Uterus (tissue), 4 donors: ENCODE measurements around the gene KRTAP12-2. TPM values are rescaled to one million over a fixed set of nuclear protein-coding genes. Genes with fewer than 3 reads are reported as not detected.
"Not testable (repeated sequence)": the region's sequence is repeated elsewhere in the genome, so short reads cannot be mapped to it uniquely, and the experiment has no call there.

Source experiments
- DNase-seq, 2 donors: peaks; one replicate each; pipeline ENCODE4 v3.0.0-alpha.2; 2019 to 2020
- H3K27ac ChIP-seq, 2 donors: fragments of 200-600 bp; sonication (generic); 1 replicate in 1 of 2; 2 replicates in 1 of 2; pipeline ENCODE4 v1.5.1; 2016 to 2018
- H3K27me3 ChIP-seq, 2 donors: fragments of 200-600 bp; sonication (generic); one replicate each; pipeline ENCODE4 v1.5.1; 2018 to 2019; ENCODE audit warnings: control low read depth in 1 of 2
- H3K36me3 ChIP-seq, 2 donors: fragments of 200-600 bp; sonication (generic); one replicate each; pipeline ENCODE4 v1.5.1; 2019; ENCODE audit warnings: control low read depth in 1 of 2
- H3K4me1 ChIP-seq, 2 donors: fragments of 200-600 bp; sonication (generic); one replicate each; pipeline ENCODE4 v1.5.1; 2018 to 2019; ENCODE audit warnings: control low read depth in 1 of 2
- H3K4me3 ChIP-seq, 2 donors: fragments of 200-600 bp; sonication (generic); 1 replicate in 1 of 2; 2 replicates in 1 of 2; pipeline ENCODE4 v1.5.1; 2018 to 2019; ENCODE audit warnings: mild to moderate bottlenecking in 1 of 2
- H3K9me3 ChIP-seq, 2 donors: fragments of 200-600 bp; sonication (generic); one replicate each; pipeline ENCODE4 v1.5.1; 2019; ENCODE audit warnings: control low read depth in 1 of 2
- POLR2A ChIP-seq, 2 donors: fragments of 450-650 bp; IDR thresholded peaks; one replicate each; pipeline ENCODE4 v1.6.1; 2016; ENCODE audit warnings: antibody characterized with exemption in 2 of 2, mild to moderate bottlenecking in 1 of 2, moderate library complexity in 1 of 2
- intact Hi-C: fragments of 100-400 bp; cut with DNase I; formaldehyde crosslinking; loops from one replicate; pipeline ENCODE4 v1.15.1; 2023; ENCODE audit warnings: low total_unique reads
- total RNA-seq, 4 donors: library from RNA; depleted of rRNA in 3 of 4; stranded (reverse); fragments of >200 nt in 3 of 4; gene quantifications; one replicate each; pipeline versions ENCODE4 v1.1.0 to v1.2.4, GENCODE V29; 2014 to 2023
- TF ChIP-seq, protein P1 (sequence below), 4 experiments: fragments of 200-600 bp in 2 of 4; fragments of 450-650 bp in 2 of 4; sonication (generic) in 2 of 4; IDR thresholded peaks; one replicate each; pipeline ENCODE4 v1.5.1; 2016 to 2019; ENCODE audit warnings: antibody characterized with exemption in 4 of 4, mild to moderate bottlenecking in 2 of 4, moderate library complexity in 1 of 4
- donor health status: DM: yes; HTN: yes; CAD: no.

Gene KRTAP12-2
- total RNA-seq, 4 donors from 2014 or later: not detected

DNA sequence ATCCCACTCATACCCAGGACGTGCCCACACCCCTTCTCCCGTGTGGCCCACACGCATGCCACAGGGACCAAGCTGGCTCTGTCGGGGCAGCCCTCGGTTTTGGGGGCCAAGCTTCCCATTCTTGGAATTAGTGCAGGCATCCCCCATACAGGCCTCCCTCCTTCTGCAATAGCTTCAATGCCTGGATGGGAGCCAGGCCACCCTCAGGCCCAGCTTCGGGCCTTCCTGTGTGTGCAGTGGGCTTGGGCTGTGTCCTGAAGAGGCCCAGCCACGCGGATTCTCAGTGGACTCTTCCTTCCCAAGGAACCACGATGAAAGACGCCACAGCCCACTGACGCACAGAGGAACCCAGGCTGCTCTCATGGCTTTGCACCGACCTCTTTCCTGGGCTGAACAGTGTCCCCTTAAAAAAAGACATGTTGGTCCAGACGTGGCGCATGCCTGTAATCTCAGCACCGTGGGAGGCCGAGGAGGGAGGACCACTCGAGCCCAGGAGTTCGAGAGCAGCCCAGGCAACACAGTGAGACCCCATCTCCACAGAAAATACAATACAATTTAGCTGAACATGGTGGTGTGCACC, 17.1 kb downstream of the KRTAP12-2 start:
- Histone ChIP-seq H3K36me3 (no peaks in the 10 kb centered on the region), H3K27ac (no peak overlapping the region), H3K9me3 (no peaks in the 10 kb centered on the region), H3K4me1 (no peaks in the 10 kb centered on the region), H3K27me3 (no peaks in the 10 kb centered on the region), H3K4me3 (no peak overlapping the region)
- intact Hi-C loops: no loop called here
- TF ChIP-seq POLR2A (IDR thresholded peaks at IDR 0.05): no peak
- TF ChIP-seq, protein P1, sequence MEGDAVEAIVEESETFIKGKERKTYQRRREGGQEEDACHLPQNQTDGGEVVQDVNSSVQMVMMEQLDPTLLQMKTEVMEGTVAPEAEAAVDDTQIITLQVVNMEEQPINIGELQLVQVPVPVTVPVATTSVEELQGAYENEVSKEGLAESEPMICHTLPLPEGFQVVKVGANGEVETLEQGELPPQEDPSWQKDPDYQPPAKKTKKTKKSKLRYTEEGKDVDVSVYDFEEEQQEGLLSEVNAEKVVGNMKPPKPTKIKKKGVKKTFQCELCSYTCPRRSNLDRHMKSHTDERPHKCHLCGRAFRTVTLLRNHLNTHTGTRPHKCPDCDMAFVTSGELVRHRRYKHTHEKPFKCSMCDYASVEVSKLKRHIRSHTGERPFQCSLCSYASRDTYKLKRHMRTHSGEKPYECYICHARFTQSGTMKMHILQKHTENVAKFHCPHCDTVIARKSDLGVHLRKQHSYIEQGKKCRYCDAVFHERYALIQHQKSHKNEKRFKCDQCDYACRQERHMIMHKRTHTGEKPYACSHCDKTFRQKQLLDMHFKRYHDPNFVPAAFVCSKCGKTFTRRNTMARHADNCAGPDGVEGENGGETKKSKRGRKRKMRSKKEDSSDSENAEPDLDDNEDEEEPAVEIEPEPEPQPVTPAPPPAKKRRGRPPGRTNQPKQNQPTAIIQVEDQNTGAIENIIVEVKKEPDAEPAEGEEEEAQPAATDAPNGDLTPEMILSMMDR (IDR thresholded peaks at IDR 0.05): no peak
- no peak for DNase-seq

DNA sequence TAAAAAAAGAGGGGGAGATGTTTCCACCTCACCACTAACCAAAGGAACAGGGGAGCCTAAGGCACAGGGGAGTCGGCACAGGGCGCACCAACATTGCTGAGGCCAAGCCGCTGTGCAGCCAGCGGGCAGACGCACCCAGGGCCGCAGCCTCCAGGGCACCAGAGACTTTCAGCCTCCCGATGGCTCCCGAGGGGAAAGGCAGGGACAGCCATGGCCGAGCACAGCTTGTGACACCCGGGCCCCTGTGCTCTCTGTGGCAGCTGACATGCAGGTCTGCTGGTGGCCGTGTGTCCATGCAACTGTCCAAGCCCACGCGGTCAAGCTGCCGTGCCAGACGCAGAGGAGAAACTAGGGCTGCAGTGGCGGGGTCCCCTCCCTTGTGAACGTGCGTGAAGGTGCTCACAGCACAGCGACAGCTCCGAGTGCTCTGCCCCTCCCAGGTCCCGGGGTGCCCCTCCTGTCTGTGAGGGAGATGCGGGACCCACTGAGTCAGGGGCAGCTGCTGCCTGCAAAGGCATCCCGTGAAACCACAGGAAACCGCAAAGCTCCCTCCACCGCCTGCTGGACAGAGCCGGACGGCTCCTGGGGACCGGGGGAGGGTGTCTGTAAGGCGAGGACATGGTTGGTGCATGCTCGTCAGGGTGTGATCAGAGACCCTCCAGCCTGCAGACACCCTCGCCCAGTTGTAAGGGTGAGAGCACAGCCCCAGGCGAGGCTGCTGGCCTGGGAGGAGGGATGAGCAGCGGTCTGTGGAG, 18.0 kb downstream of the KRTAP12-2 start:
- no peaks in the 10 kb centered on the region for H3K4me1 ChIP-seq
- H3K36me3 ChIP-seq: no peaks in the 10 kb centered on the region
- TF ChIP-seq POLR2A (IDR thresholded peaks at IDR 0.05): no peak
- TF ChIP-seq, protein P1 (IDR thresholded peaks at IDR 0.05): no peak
- no peaks in the 10 kb centered on the region for H3K9me3 ChIP-seq
- no peak overlapping the region for H3K4me3 ChIP-seq
- intact Hi-C loops: no loop called here
- H3K27ac ChIP-seq: no peak overlapping the region
- H3K27me3 ChIP-seq: no peaks in the 10 kb centered on the region
- DNase-seq: no peak

DNA sequence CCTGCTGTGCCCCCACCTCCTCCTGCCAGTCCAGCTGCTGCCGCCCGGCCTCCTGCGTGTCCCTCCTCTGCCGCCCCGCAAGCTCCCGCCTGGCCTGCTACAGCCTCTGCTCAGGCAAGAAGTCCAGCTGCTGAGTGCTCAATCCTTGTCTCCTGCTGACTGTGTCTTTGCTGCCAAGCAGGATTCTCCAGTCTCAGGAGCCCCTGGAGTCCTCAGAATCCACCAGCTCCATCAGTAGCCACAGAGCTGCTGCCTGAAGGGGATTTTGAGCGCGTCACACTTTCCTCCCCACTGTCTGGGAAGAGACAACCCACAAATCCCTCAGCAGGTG, 19.5 kb downstream of the KRTAP12-2 start:
- Histone ChIP-seq H3K36me3 (no peaks in the 10 kb centered on the region), H3K27me3 (no peaks in the 10 kb centered on the region), H3K4me3 (no peak overlapping the region), H3K9me3 (no peaks in the 10 kb centered on the region), H3K27ac (no peak overlapping the region), H3K4me1 (no peaks in the 10 kb centered on the region)
- DNase-seq: no peak
- no peak for TF ChIP-seq POLR2A (IDR thresholded peaks at IDR 0.05)
- TF ChIP-seq, protein P1 (IDR thresholded peaks at IDR 0.05): no peak
- intact Hi-C loops: no loop called here

DNA sequence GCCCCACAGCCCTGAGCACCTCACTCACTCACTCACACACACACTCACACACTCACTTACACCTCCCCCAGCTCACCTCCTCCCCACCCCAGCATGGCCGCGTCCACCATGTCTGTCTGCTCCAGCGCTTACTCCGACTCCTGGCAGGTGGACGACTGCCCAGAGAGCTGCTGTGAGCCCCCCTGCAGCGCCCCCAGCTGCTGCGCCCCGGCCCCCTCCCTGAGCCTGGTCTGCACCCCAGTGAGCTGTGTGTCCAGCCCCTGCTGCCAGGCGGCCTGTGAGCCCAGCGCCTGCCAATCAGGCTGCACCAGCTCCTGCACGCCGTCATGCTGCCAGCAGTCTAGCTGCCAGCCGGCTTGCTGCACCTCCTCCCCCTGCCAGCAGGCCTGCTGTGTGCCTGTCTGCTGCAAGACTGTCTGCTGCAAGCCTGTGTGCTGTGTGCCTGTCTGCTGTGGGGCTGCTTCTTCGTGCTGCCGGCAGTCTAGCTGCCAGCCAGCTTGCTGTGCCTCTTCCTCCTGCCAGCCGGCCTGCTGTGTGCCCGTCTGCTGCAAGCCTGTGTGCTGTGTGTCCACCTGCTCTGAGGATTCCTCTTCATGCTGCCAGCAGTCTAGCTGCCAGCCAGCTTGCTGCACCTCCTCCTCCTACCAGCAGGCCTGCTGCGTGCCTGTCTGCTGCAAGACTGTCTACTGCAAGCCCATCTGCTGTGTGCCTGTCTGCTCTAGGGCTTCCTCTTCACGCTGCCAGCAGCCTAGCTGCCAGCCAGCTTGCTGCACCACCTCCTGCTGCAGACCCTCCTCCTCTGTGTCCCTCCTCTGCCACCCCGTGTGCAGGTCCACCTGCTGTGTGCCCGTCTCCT, 20.1 kb downstream of the KRTAP12-2 start, which contains the start of gene KRTAP10-11:
Gene KRTAP10-11, plus strand, starts transcription at position 49 of the 856 bp plus-strand sequence. Its CDS starts 45 bp downstream, at position 94.
- H3K4me1 ChIP-seq, H3K27me3 ChIP-seq, intact Hi-C loops, DNase-seq, H3K9me3 ChIP-seq, H3K4me3 ChIP-seq, H3K27ac ChIP-seq, H3K36me3 ChIP-seq: not testable (repeated sequence)

DNA sequence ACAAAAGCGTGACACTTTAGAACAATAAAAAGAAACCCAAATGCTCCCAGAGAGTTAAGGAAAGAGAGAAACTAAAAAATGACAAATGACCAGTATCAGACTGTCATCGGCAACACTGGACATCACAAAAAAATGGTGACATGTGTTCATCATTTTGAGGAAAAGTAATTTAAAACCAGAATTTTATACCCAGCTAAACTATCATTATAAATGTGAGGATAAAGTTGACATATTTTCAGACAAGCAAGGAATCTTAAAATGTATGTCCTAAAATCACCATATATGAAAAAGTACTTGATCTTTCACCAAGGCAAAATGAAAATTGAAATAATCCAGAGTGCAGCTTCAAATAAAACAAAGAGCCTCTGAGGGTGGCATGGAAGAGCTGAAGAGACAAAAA, 21.8 kb downstream of the KRTAP12-2 start:
- TF ChIP-seq, protein P1 (IDR thresholded peaks at IDR 0.05): no peak
- TF ChIP-seq POLR2A (IDR thresholded peaks at IDR 0.05): no peak
- no peak overlapping the region for H3K4me3 ChIP-seq
- no peaks in the 10 kb centered on the region for H3K9me3 ChIP-seq
- no peaks in the 10 kb centered on the region for H3K4me1 ChIP-seq
- no peaks in the 10 kb centered on the region for H3K36me3 ChIP-seq
- DNase-seq: no peak
- no peaks in the 10 kb centered on the region for H3K27me3 ChIP-seq
- intact Hi-C loops: no loop called here
- no peak overlapping the region for H3K27ac ChIP-seq
